ENCODE data around the gene CHST8.

GRCh38 chr19:33689138-33689746, 67.5 kb downstream of the CHST8 start:
- no peak for TF ChIP-seq POLR2AphosphoS5 (IDR thresholded peaks at IDR 0.05)
- no peak for TF ChIP-seq CTCF (IDR thresholded peaks at IDR 0.05)
- TF ChIP-seq POLR2A (IDR thresholded peaks at IDR 0.05): no peak
- no peak for TF ChIP-seq EP300 (IDR thresholded peaks at IDR 0.05)
